CD4-positive, alpha-beta T cell treated with Interleukin-21 for 1 hour (primary cell): Measurements from ENCODE around the gene LIMK2.
"Not testable (repeated sequence)": the region's sequence is repeated elsewhere in the genome, so short reads cannot be mapped to it uniquely, and the experiment has no call there.

Source experiments
- DNase-seq: peaks from one replicate; pipeline ENCODE4 v3.0.0-alpha.2; 2020

The LIMK2 gene

GRCh38 chr22:31211862-31212730 is at the start of gene LIMK2:
Gene LIMK2 (plus strand): TSS chr22:31212298. CDS start chr22:31212409, 111 bp downstream.
- DNase-seq: peak; percentile 95

GRCh38 chr22:31170971-31171370 is 41.1 kb upstream of the LIMK2 start:
- no peak for DNase-seq

GRCh38 chr22:31171734-31172133 is 40.4 kb upstream of the LIMK2 start:
- DNase-seq: peak; percentile 3

GRCh38 chr22:31173386-31174145 is 38.5 kb upstream of the LIMK2 start:
- DNase-seq: no peak

- no peak for DNase-seq
These were observed 35.2 kb upstream of the LIMK2 start for GRCh38 chr22:31176923-31177322.

GRCh38 chr22:31177420-31178162 is 34.5 kb upstream of the LIMK2 start:
- DNase-seq: no peak

GRCh38 chr22:31178859-31179258 is 33.2 kb upstream of the LIMK2 start:
- no peak for DNase-seq

GRCh38 chr22:31179345-31179744 is 32.8 kb upstream of the LIMK2 start:
- no peak for DNase-seq

- DNase-seq: no peak
These were observed 28.1 kb upstream of the LIMK2 start for GRCh38 chr22:31184015-31184414.

GRCh38 chr22:31185056-31185455 is 27.0 kb upstream of the LIMK2 start:
- DNase-seq: no peak

- DNase-seq: no peak
These were observed 24.5 kb upstream of the LIMK2 start for GRCh38 chr22:31187627-31188026.

GRCh38 chr22:31192513-31192912 is 19.6 kb upstream of the LIMK2 start:
- DNase-seq: no peak

- no peak for DNase-seq
These were observed 19.0 kb upstream of the LIMK2 start for GRCh38 chr22:31193092-31193491.

- DNase-seq: not testable (repeated sequence)
These were observed 17.4 kb upstream of the LIMK2 start for GRCh38 chr22:31194681-31195080.

- DNase-seq: no peak
These were observed 12.9 kb upstream of the LIMK2 start for GRCh38 chr22:31199187-31199586.

- not testable (repeated sequence) for DNase-seq
These were observed 7.6 kb upstream of the LIMK2 start for GRCh38 chr22:31204352-31204984.

GRCh38 chr22:31205059-31205458 is 7.0 kb upstream of the LIMK2 start:
- not testable (repeated sequence) for DNase-seq

- not testable (repeated sequence) for DNase-seq
These were observed 5.6 kb upstream of the LIMK2 start for GRCh38 chr22:31206460-31206859.

GRCh38 chr22:31206896-31207687 is 5.0 kb upstream of the LIMK2 start:
- no peak for DNase-seq

GRCh38 chr22:31210556-31211421 is 1.3 kb upstream of the LIMK2 start:
- DNase-seq: peak; percentile 45

GRCh38 chr22:31211482-31211861 is 626 bp upstream of the LIMK2 start:
- DNase-seq: no peak
